Measurements from ENCODE around the gene GPD1L. TPM values are rescaled to one million over a fixed set of nuclear protein-coding genes. Genes with fewer than 3 reads are reported as not detected.

The GPD1L gene
- total RNA-seq, 1 experiment from 2014 or later, result 9.3 TPM

GRCh38 chr3:32147509-32147908 lies 41.1 kb downstream of the GPD1L start:
- no peaks in the 10 kb centered on the region for H3K9me3 Mint-ChIP-seq (ENCODE audit: unreplicated experiment)
- no TSS peak for BruUV-seq (replicated peaks)

GRCh38 chr3:32147933-32148332 lies 41.5 kb downstream of the GPD1L start:
- CTCF ChIA-PET, result no interaction called here
- H3K9me3 ChIP-seq, result no peaks in the 10 kb centered on the region
- H3K4me3 ChIP-seq (ENCODE audit: low read depth, low read length), result no peak overlapping the region
- H3K27ac Mint-ChIP-seq (ENCODE audit: unreplicated experiment), result peak overlapping the region; percentile 73
- intact Hi-C loops (cut with micrococcal nuclease; ENCODE audit: unreplicated experiment), result no loop called here
- H3K36me3 ChIP-seq (ENCODE audit: control insufficient read depth, insufficient read depth, low read length), result 0 out of 2 replicates have a peak, but pooled peaks cover 1% of the 10 kb centered on the region
- no peak for TF ChIP-seq CTCF (IDR thresholded peaks at IDR 0.05; ENCODE audit: insufficient read depth in 1 of 2, low read depth in 1 of 2, low read length in 1 of 2, severe bottlenecking in 1 of 2, unreplicated experiment in 1 of 2)
- BruUV-seq (replicated peaks), result no TSS peak
- DNase-seq, result no peak
- H3K4me1 ChIP-seq, result peaks cover 25% of the 10 kb centered on the region
- no peaks in the 10 kb centered on the region for H3K27me3 Mint-ChIP-seq (ENCODE audit: insufficient read depth, unreplicated experiment)
- peaks cover 5% of the 10 kb centered on the region for H3K36me3 Mint-ChIP-seq (ENCODE audit: insufficient read depth, unreplicated experiment)
- H3K27me3 ChIP-seq (replicated peaks; ENCODE audit: control insufficient read depth, insufficient read depth, low read length), result no peaks in the 10 kb centered on the region
- peaks cover 17% of the 10 kb centered on the region for H3K4me1 Mint-ChIP-seq (ENCODE audit: low read depth, unreplicated experiment)
- H3K4me3 Mint-ChIP-seq (ENCODE audit: unreplicated experiment), result no peak overlapping the region
- H3K9me3 Mint-ChIP-seq (ENCODE audit: unreplicated experiment), result no peaks in the 10 kb centered on the region
- POLR2A ChIA-PET, result no interaction called here

More at GRCh38 chr3:32147509-32147908, 41.1 kb downstream of the GPD1L start:
- Mint-ChIP-seq H3K36me3 (ENCODE audit: insufficient read depth, unreplicated experiment) (peaks cover 5% of the 10 kb centered on the region), H3K27me3 (ENCODE audit: insufficient read depth, unreplicated experiment) (no peaks in the 10 kb centered on the region), H3K27ac (ENCODE audit: unreplicated experiment) (peak overlapping the region; percentile 73), H3K4me3 (ENCODE audit: unreplicated experiment) (no peak overlapping the region), H3K4me1 (ENCODE audit: low read depth, unreplicated experiment) (peaks cover 17% of the 10 kb centered on the region)
- no peak for TF ChIP-seq CTCF (IDR thresholded peaks at IDR 0.05; ENCODE audit: insufficient read depth in 1 of 2, low read depth in 1 of 2, low read length in 1 of 2, severe bottlenecking in 1 of 2, unreplicated experiment in 1 of 2)
- intact Hi-C loops (cut with micrococcal nuclease; ENCODE audit: unreplicated experiment), result no loop called here
- ChIA-PET POLR2A (no interaction called here), CTCF (no interaction called here)
- Histone ChIP-seq H3K27me3 (replicated peaks; ENCODE audit: control insufficient read depth, insufficient read depth, low read length) (no peaks in the 10 kb centered on the region), H3K9me3 (no peaks in the 10 kb centered on the region), H3K4me3 (ENCODE audit: low read depth, low read length) (no peak overlapping the region), H3K36me3 (ENCODE audit: control insufficient read depth, insufficient read depth, low read length) (0 out of 2 replicates have a peak, but pooled peaks cover 1% of the 10 kb centered on the region), H3K4me1 (peaks cover 25% of the 10 kb centered on the region)
- no peak for DNase-seq

GRCh38 chr3:32148351-32148750 lies 41.9 kb downstream of the GPD1L start:
- no TSS peak for BruUV-seq (replicated peaks)
- intact Hi-C loops (cut with micrococcal nuclease; ENCODE audit: unreplicated experiment), result no loop called here
- Mint-ChIP-seq H3K4me3 (ENCODE audit: unreplicated experiment) (no peak overlapping the region), H3K9me3 (ENCODE audit: unreplicated experiment) (no peaks in the 10 kb centered on the region), H3K36me3 (ENCODE audit: insufficient read depth, unreplicated experiment) (peaks cover 5% of the 10 kb centered on the region), H3K4me1 (ENCODE audit: low read depth, unreplicated experiment) (peaks cover 17% of the 10 kb centered on the region), H3K27ac (ENCODE audit: unreplicated experiment) (peak overlapping the region; percentile 73), H3K27me3 (ENCODE audit: insufficient read depth, unreplicated experiment) (no peaks in the 10 kb centered on the region)
- DNase-seq, result peak in 1 of 2 experiments; percentile 30
- TF ChIP-seq CTCF (IDR thresholded peaks at IDR 0.05; ENCODE audit: insufficient read depth in 1 of 2, low read depth in 1 of 2, low read length in 1 of 2, severe bottlenecking in 1 of 2, unreplicated experiment in 1 of 2), result no peak
- Histone ChIP-seq H3K27me3 (replicated peaks; ENCODE audit: control insufficient read depth, insufficient read depth, low read length) (no peaks in the 10 kb centered on the region), H3K4me3 (ENCODE audit: low read depth, low read length) (no peak overlapping the region), H3K4me1 (peaks cover 25% of the 10 kb centered on the region), H3K36me3 (ENCODE audit: control insufficient read depth, insufficient read depth, low read length) (0 out of 2 replicates have a peak, but pooled peaks cover 1% of the 10 kb centered on the region), H3K9me3 (no peaks in the 10 kb centered on the region)
- ChIA-PET POLR2A (no interaction called here), CTCF (no interaction called here)

All from Caco-2 (cell line).